Esophagus mucosa (tissue), 1 donor: ENCODE data around the gene KSR1. TPM values are rescaled to one million over a fixed set of nuclear protein-coding genes. Genes with fewer than 3 reads are reported as not detected.

ENCODE experiments used
- ATAC-seq: fragments of 200-7000 bp; cut with Tn5 transposase; one replicate; pipeline ENCODE4 v1.9.1; 2020
- total RNA-seq: library from RNA; stranded (reverse); gene quantifications from one replicate; pipeline ENCODE4 v1.2.4, GENCODE V29; 2023
- donor health status: DM: yes; HTN: yes; CAD: no.

KSR1 gene
- total RNA-seq, 1 donor from 2014 or later = 31.0 TPM

- no peak for ATAC-seq
Observed at GRCh38 chr17:27539152-27539551, 82.9 kb downstream of the KSR1 start.

DNA sequence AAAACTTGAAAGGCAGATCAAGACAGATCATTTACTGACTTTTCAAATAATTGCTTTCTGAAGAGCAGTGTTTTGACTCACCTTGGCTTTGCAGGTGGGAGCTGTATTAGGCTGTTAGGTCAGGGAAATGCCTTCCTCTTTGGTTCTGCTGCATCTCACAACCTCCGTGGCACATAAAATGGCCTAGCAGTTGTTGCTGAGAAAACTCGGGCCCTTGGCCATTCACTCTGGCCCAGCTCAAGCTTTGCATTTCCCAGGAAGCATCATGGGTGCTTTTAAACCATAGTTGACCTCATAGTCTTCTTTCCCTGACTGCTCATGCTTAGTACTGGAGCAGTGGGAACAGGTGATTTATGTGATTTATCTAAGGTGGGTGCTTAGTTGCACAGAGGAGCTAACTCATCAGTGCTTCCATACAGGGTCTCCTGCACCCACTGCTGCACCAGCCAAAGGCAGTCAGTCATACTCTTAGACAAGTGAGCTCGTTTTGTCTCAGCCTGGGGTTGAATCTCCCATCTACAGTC lies 83.6 kb downstream of the KSR1 start:
- no peak for ATAC-seq

GRCh38 chr17:27540318-27541101 lies 84.3 kb downstream of the KSR1 start:
- peak; percentile 66 for ATAC-seq

DNA sequence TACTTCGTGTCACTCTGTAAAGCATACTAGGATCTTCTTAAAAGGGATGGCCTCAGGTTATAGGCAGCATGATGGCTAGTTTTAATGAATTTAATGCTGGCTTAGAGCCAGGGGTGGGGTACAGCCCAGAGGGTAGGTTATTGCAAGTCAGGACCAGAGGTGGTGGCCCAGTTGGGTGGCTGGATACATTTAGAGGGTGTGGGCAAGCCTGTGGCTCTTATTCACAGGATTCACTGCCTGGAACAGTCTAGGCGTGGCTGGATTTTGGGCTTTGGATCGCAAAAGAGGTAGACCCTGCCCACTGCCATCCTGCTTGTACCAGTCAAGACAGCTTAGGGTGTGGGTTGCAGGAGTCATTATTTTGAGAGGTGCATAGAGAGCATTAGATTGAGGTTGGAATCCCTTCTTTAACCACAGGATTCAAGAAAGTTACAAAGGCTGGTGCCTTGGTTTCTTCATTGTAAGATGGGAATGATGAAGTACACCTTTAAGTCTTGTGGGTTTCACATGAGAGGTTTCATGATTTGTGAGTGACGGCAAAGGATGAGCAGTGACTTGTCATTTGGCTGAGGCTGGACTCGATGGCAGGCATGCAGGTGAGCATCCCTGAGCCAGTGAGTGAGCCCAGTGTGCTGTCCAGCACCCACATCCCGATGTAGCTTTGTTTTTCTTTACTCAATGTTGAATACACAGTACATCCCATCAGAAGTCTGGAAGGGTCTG lies 85.2 kb downstream of the KSR1 start:
- peak; percentile 76 for ATAC-seq

- ATAC-seq = no peak
Observed at GRCh38 chr17:27542841-27543463, 86.7 kb downstream of the KSR1 start.

- no peak for ATAC-seq
Observed at GRCh38 chr17:27543464-27543856, 87.2 kb downstream of the KSR1 start.

DNA sequence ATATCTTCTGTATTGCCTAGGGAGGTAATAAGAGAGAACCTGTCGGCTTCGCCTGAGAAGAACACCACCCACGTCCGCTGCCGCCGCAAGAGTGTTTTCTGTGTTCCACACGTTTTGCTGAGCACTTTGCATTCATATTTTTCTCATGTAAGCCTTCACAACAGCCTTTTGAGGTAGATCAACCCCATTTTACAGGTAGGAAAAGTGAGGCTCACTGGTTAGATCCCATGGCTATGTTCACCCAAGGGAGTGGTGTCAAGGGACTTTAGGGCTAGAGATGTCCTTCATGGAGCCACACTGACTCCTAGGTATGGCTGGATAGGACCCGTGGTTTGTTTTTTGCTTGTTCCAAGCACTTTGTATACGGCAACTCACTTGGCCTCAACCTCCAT lies 87.7 kb downstream of the KSR1 start:
- ATAC-seq = no peak

GRCh38 chr17:27544350-27545131 lies 88.3 kb downstream of the KSR1 start:
- ATAC-seq = no peak

- no peak for ATAC-seq
Observed at GRCh38 chr17:27545562-27546229, 89.4 kb downstream of the KSR1 start.

DNA sequence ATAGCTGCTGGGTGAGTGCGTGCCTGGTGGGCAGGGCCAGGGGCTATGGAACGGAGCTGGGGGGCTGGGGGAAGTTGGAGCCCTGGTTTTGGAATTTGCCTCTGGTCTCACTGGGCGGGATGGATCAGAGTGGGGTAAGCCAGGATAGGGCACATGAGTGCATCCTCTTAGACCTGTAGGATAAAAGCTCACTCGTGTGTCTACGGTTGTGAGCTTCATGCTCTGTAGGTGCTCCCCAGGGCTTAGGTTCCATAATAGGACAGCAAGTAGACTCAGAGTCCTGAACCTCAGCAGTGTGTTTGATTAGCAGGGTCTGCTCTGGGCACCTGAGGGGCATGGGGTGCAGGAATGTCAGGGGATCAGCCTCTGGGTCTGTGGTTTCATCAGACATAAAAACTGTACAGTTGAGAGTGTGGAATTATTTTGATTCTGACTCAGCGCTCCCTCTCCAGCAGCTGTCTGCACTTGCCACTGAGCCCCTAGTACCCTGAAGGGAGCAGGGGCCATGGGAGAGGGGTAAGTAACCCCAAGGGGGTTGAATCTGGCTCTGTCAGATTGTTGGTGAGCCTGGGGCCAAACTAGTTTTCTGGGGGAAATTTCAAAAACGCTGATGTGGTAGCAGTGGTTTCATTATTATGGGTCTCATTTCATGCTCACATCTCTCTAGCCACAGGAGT lies 90.5 kb downstream of the KSR1 start:
- no peak for ATAC-seq

- no peak for ATAC-seq
Observed at GRCh38 chr17:27547301-27547683, 91.0 kb downstream of the KSR1 start.

DNA sequence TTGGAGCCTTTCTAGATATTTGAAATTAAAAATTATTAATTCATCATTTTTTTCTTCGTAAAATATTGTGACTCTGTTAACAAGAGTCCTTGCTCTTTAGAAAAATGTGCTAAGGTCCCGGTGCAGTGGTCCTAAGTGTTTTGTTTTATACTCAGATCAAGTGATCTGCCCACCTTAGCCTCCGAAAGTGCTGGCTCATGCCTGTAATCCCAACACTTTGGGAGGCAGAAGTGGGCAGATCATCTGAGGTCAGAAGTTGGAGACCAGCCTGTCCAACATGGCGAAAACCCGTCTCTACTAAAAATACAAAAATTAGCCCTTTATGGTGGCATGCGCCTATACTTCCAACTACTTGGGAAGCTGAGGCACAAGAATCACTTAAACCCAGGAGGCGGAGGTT lies 92.1 kb downstream of the KSR1 start:
- ATAC-seq = no peak

DNA sequence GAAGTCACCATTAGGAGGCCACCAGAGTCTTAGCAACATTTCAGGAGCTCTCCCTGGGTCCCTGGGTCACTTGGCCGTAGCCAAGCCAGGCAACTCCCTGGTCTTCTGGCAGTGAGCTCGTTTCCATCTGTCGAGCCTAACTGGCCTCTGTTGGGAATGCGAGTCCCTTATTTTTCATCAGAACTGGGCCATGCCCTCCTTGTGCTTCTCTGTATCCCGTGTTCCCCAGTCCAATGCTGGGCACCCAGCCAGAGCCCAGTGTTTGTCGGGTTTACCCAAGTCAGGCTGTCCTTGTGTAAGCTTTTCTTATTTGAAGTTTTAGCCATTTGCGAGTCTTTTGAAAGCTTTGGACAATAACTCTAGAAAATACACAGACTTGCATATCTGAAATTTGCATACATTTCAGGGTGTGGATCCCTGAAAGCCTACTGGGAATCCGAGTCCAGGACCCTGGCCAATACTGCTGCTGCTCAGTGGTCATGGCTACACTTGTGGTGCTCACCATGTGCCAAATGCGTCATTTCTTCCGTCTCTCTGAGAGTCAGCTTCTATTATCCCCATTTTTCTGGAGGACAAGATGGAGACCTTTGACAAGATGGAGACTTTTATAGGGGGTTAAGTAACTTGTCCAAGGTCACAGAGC lies 93.1 kb downstream of the KSR1 start:
- ATAC-seq = no peak

GRCh38 chr17:27550291-27550930 lies 94.2 kb downstream of the KSR1 start:
- no peak for ATAC-seq

DNA sequence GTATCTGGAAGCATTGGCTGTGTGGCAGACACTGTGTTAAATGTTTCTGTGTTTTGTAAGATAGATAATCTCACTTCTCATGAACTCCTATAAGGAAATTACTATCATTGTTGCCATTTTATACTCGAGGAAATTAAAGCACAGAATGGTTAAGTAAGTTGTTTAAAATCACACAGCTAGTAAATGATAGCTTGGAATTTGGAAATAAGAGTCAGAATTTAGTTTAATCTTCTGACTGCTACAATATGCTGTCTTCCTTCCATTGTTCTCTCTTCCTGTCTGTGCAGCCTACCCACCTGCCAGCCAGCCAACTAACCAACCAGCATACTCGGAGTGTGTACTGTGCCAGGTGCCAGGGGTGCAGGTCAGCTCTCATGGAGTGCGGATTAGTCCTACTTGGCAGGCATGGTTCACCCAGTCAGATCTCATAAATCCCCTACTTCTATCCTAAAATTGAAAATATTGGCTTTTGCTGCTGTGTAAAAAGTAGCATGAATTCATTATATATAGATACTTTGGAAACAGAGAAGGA lies 94.8 kb downstream of the KSR1 start:
- no peak for ATAC-seq

GRCh38 chr17:27551701-27552248 lies 95.5 kb downstream of the KSR1 start:
- ATAC-seq = peak; percentile 44

- peak; percentile 47 for ATAC-seq
Observed at GRCh38 chr17:27552276-27552732, 96.1 kb downstream of the KSR1 start.

- ATAC-seq = no peak
Observed at GRCh38 chr17:27553019-27553511, 96.8 kb downstream of the KSR1 start.

GRCh38 chr17:27554152-27554551 lies 97.9 kb downstream of the KSR1 start:
- no peak for ATAC-seq

DNA sequence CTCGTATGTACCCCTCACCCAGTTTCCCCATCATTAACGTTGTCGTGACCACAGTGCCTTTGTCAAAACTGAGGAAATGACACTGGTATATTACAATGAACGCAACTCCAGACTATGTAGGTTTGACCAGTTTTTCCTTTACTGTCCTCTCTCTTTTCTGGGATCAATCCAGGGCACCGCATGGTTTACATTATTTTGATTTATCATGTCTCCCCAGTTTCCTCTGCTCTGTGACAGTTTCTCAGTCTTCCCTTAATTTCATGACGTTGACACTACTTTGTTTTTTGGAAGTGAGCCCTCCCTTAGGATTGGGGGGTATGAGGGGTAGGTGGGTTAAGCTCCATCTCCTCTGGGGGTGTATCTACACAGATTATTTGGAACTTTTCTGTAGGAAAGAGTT lies 98.7 kb downstream of the KSR1 start:
- ATAC-seq = no peak
